Measurements from ENCODE around the gene GATA6.
A peak's percentile ranks its signal among the peaks of the same experiment; 100 is the strongest.

Gene GATA6

DNA sequence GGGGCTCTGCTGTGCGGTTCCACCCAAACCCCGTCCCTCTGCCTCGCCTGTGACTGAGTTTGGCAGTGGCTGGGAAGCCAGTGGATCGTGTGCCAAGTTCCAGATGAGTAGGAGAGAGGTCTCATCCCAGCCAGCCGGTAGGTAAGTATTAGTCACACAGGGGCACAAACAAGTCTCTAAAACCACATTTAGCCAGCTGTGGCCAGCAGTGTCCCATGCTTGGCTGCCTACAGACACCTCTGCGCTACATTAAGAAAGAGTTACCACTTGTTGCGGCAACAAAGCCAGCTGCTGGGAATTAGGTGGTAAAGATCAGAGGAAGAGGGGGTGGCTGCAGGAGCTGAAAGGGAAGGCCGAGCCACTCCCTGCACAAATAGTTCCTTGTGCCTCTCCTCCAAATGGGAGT lies 81.2 kb downstream of the GATA6 start:
- peak; percentile 76 for DNase-seq (ENCODE audit: low read depth)
- TF ChIP-seq, protein P1, sequence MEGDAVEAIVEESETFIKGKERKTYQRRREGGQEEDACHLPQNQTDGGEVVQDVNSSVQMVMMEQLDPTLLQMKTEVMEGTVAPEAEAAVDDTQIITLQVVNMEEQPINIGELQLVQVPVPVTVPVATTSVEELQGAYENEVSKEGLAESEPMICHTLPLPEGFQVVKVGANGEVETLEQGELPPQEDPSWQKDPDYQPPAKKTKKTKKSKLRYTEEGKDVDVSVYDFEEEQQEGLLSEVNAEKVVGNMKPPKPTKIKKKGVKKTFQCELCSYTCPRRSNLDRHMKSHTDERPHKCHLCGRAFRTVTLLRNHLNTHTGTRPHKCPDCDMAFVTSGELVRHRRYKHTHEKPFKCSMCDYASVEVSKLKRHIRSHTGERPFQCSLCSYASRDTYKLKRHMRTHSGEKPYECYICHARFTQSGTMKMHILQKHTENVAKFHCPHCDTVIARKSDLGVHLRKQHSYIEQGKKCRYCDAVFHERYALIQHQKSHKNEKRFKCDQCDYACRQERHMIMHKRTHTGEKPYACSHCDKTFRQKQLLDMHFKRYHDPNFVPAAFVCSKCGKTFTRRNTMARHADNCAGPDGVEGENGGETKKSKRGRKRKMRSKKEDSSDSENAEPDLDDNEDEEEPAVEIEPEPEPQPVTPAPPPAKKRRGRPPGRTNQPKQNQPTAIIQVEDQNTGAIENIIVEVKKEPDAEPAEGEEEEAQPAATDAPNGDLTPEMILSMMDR (IDR thresholded peaks at IDR 0.05; ENCODE audit: insufficient read depth, low read depth, low read length, missing control alignments) = no peak
- H3K4me3 ChIP-seq (ENCODE audit: low read length) = no peak overlapping the region

Data from epithelial cell of esophagus (primary cell).